HCT116 (cell line): ENCODE results near the gene PEAK1. TPM values are rescaled to one million over a fixed set of nuclear protein-coding genes. Genes with fewer than 3 reads are reported as not detected.

Experiments used
- ATAC-seq: fragments of 200-7000 bp; cut with Tn5 transposase; 2 replicates; pipeline ENCODE4 v1.9.1; 2020; ENCODE audit warnings: mild to moderate bottlenecking, moderate library complexity
- BruUV-seq: library from RNA; stranded (reverse); fragments of 400-500 nt; replicated peaks from 2 replicates; lab custom pipeline; 2021; lab: Mats Ljungman, UMichigan
- CTCF ChIA-PET: fragments of 300-600 bp; sonication (Branson Sonifier 250); formaldehyde crosslinking; loops from one replicate; lab custom pipeline; 2021; ENCODE audit warnings: antibody characterized with exemption; lab: Charles Lee
- POLR2A ChIA-PET: fragments of 300-600, 350-600 bp; sonication (Branson Sonifier 250); formaldehyde crosslinking; loops from one replicate; lab custom pipeline; 2021; ENCODE audit warnings: antibody characterized with exemption; lab: Charles Lee
- RAD21 ChIA-PET, 2 experiments: fragments of 300-600 bp; sonication (Branson Sonifier 250); formaldehyde crosslinking; loops; one replicate each; lab custom pipeline; 2023; ENCODE audit warnings: low total read pairs in 2 of 2; ENCODE audit not compliant: uncharacterized antibody in 2 of 2, unreplicated experiment in 2 of 2, low non-redundant PET in 1 of 2; lab: Charles Lee
- DNase-seq: peaks from one replicate; pipeline ENCODE4 v3.0.0-alpha.2; 2010; ENCODE audit warnings: low read depth, low spot score
- H2AFZ ChIP-seq: fragments of 200-600 bp; shearing (Covaris generic), sonication (generic); 2 replicates; pipeline ENCODE4 v1.6.1; 2017; ENCODE audit warnings: low read depth, mixed run types, mixed read lengths, antibody characterized with exemption, low read length; ENCODE audit not compliant: poor library complexity, severe bottlenecking
- H3K27ac ChIP-seq: 2 replicates; pipeline ENCODE4 v1.5.1; 2012; ENCODE audit warnings: low read depth, low read length
- H3K27me3 ChIP-seq: fragments of 200-600 bp; sonication (generic); 2 replicates; pipeline ENCODE4 v1.6.1; 2016; ENCODE audit warnings: mixed run types, low read length, mixed read lengths; ENCODE audit not compliant: insufficient read depth
- H3K36me3 ChIP-seq, 2 experiments: fragments of 200-500 bp in 1 of 2; fragments of 200-600 bp in 1 of 2; sonication (Bioruptor generic) in 1 of 2; sonication (generic) in 1 of 2; 2 replicates each; pipeline versions ENCODE4 v1.5.1 to v1.6.1; 2014 to 2016; ENCODE audit warnings: low read length in 2 of 2, inconsistent platforms in 1 of 2, mixed read lengths in 1 of 2, mixed run types in 1 of 2; ENCODE audit not compliant: insufficient read depth in 2 of 2, control insufficient read depth in 1 of 2
- H3K4me1 ChIP-seq, 2 experiments: fragments of 200-600 bp in 1 of 2; sonication (generic) in 1 of 2; 2 replicates each; pipeline versions ENCODE4 v1.5.1 to v1.6.1; 2012 to 2017; ENCODE audit warnings: low read length in 2 of 2, inconsistent platforms in 1 of 2, mild to moderate bottlenecking in 1 of 2, mixed read lengths in 1 of 2, mixed run types in 1 of 2, moderate library complexity in 1 of 2; ENCODE audit not compliant: insufficient read depth in 2 of 2, control insufficient read depth in 1 of 2
- H3K4me2 ChIP-seq: fragments of 200-600 bp; sonication (generic); 2 replicates; pipeline ENCODE4 v1.6.1; 2017; ENCODE audit warnings: mixed run types, low read length, mixed read lengths
- H3K4me3 ChIP-seq, 2 experiments: fragments of 200-600 bp in 1 of 2; sonication (generic) in 1 of 2; replicated peaks in 1 of 2; 2 replicates each; pipeline ENCODE4 v1.5.1; 2011 to 2016; ENCODE audit warnings: low read length in 2 of 2, control low read depth in 1 of 2, low read depth in 1 of 2, mild to moderate bottlenecking in 1 of 2, mixed read lengths in 1 of 2, mixed run types in 1 of 2
- H3K79me2 ChIP-seq: fragments of 200-600 bp; sonication (generic); 2 replicates; pipeline ENCODE4 v1.6.1; 2017; ENCODE audit warnings: mild to moderate bottlenecking, mixed run types, low read length, moderate library complexity, mixed read lengths; ENCODE audit not compliant: insufficient read depth
- H3K9ac ChIP-seq: fragments of 200-600 bp; sonication (generic); 2 replicates; pipeline ENCODE4 v1.6.1; 2016; ENCODE audit warnings: low read length, mixed read lengths
- H3K9me2 ChIP-seq: fragments of 200-600 bp; sonication (generic), shearing (Covaris generic); 2 replicates; pipeline ENCODE4 v1.6.1; 2017; ENCODE audit warnings: mixed run types, mild to moderate bottlenecking, moderate library complexity; ENCODE audit not compliant: insufficient read depth
- H3K9me3 ChIP-seq, 2 experiments: fragments of 200-500 bp in 1 of 2; fragments of 200-600 bp in 1 of 2; sonication (Bioruptor generic) in 1 of 2; sonication (generic) in 1 of 2; 2 replicates each; pipeline ENCODE4 v1.6.1; 2014 to 2017; ENCODE audit warnings: low read length in 2 of 2, mixed read lengths in 2 of 2, inconsistent platforms in 1 of 2, low read depth in 1 of 2, mild to moderate bottlenecking in 1 of 2, mixed run types in 1 of 2, moderate library complexity in 1 of 2; ENCODE audit not compliant: control insufficient read depth in 1 of 2, insufficient read depth in 1 of 2
- H4K20me1 ChIP-seq: fragments of 200-600 bp; sonication (generic), shearing (Covaris generic); 2 replicates; pipeline ENCODE4 v1.6.1; 2017; ENCODE audit warnings: mixed run types, mild to moderate bottlenecking, moderate library complexity; ENCODE audit not compliant: insufficient read depth
- CTCF ChIP-seq, 3 experiments: fragments of 200-600 bp in 1 of 3; sonication (generic) in 1 of 3; IDR thresholded peaks in 2 of 3; conservative IDR thresholded peaks in 1 of 3; 2 replicates each; pipeline ENCODE4 v1.5.1; 2012 to 2017; ENCODE audit warnings: low read depth in 2 of 3, low read length in 2 of 3, antibody characterized with exemption in 1 of 3, borderline replicate concordance in 1 of 3, control low read depth in 1 of 3, mild to moderate bottlenecking in 1 of 3, mixed read lengths in 1 of 3, mixed run types in 1 of 3, moderate library complexity in 1 of 3; ENCODE audit not compliant: insufficient read depth in 1 of 3
- EGR1 ChIP-seq: IDR thresholded peaks from 2 replicates; pipeline ENCODE4 v1.6.1; 2012; ENCODE audit warnings: low read depth
- ELF1 ChIP-seq: IDR thresholded peaks from 2 replicates; pipeline ENCODE4 v1.6.1; 2012; ENCODE audit warnings: low read depth, borderline replicate concordance
- EZH2phosphoT487 ChIP-seq: fragments of 200-600 bp; IDR thresholded peaks from 2 replicates; pipeline ENCODE4 v1.6.1; 2018; ENCODE audit warnings: antibody characterized with exemption, borderline replicate concordance
- FOSL1 ChIP-seq: IDR thresholded peaks from 2 replicates; pipeline ENCODE4 v1.6.1; 2012; ENCODE audit warnings: low read depth
- JUND ChIP-seq: IDR thresholded peaks from 2 replicates; pipeline ENCODE4 v1.6.1; 2012
- POLR2A ChIP-seq: IDR thresholded peaks from 2 replicates; pipeline ENCODE4 v1.7.0; 2011; ENCODE audit warnings: borderline replicate concordance; ENCODE audit not compliant: insufficient read depth, insufficient read length; ENCODE audit errors: extremely low read depth
- SRF ChIP-seq: IDR thresholded peaks from 2 replicates; pipeline ENCODE4 v1.6.1; 2012; ENCODE audit warnings: low read depth
- TCF7L2 ChIP-seq: IDR thresholded peaks from 2 replicates; pipeline ENCODE4 v1.7.0; 2011; ENCODE audit warnings: borderline replicate concordance, inconsistent platforms; ENCODE audit not compliant: insufficient read depth, insufficient read length; ENCODE audit errors: extremely low read depth
- ZFX ChIP-seq: fragments of 450-650 bp; IDR thresholded peaks from 2 replicates; pipeline ENCODE4 v1.6.1; 2017
- ZNF274 ChIP-seq: fragments of 200-500 bp; sonication (Bioruptor generic); IDR thresholded peaks from 2 replicates; pipeline ENCODE4 v1.6.1; 2014; ENCODE audit warnings: mild to moderate bottlenecking, low read depth, low read length, inconsistent platforms
- intact Hi-C: fragments of 100-400 bp; cut with micrococcal nuclease; formaldehyde crosslinking; loops from 2 replicates; pipeline ENCODE4 v1.10.0; 2022
- total RNA-seq: library from RNA; stranded (reverse); gene quantifications from one replicate; pipeline ENCODE4 v1.2.1, GENCODE V29; 2021; ENCODE audit not compliant: unreplicated experiment

PEAK1 gene
- total RNA-seq, 1 experiment from 2014 or later = 23.4 TPM

GRCh38 chr15:77329202-77329601 lies 90.7 kb downstream of the PEAK1 start:
- no TSS peak for BruUV-seq
- Histone ChIP-seq H2AFZ (no peak overlapping the region), H3K4me3 (no peak overlapping the region), H3K9me2 (no peaks in the 10 kb centered on the region), H3K4me2 (no peak overlapping the region), H4K20me1 (no peaks in the 10 kb centered on the region), H3K9ac (no peak overlapping the region), H3K79me2 (no peaks in the 10 kb centered on the region), H3K9me3 (no peaks in the 10 kb centered on the region), H3K36me3 (no peaks in the 10 kb centered on the region), H3K27me3 (no peaks in the 10 kb centered on the region), H3K4me1 (peaks cover 5 to 8% of the 10 kb centered on the region in 2 experiments; a peak in 2 of 4 replicates), H3K27ac (no peak overlapping the region)
- TF ChIP-seq ELF1 (no peak), EZH2phosphoT487 (no peak), CTCF (IDR thresholded peaks at IDR 0.05 in 2 of 3, conservative IDR thresholded peaks at IDR 0.05 in 1 of 3; ENCODE audit: borderline replicate concordance in 1 of 3, insufficient read depth in 1 of 3, low read depth in 2 of 3, low read length in 2 of 3) (no peak), FOSL1 (no peak), POLR2A (no peak), JUND (no peak), SRF (no peak), ZFX (no peak), ZNF274 (no peak), TCF7L2 (no peak), EGR1 (no peak)
- ChIA-PET RAD21 (no interaction called here), POLR2A (no interaction called here), CTCF (no interaction called here)
- no peak for ATAC-seq
- intact Hi-C loops = no loop called here
- DNase-seq = no peak
